NCI-H2081 (cell line): ENCODE measurements around the gene KRT2.

Source experiments
- DNase-seq, 2 experiments: peaks; one replicate each; lab custom pipeline; 2025; lab: John Stamatoyannopoulos, UW

Gene KRT2

DNA sequence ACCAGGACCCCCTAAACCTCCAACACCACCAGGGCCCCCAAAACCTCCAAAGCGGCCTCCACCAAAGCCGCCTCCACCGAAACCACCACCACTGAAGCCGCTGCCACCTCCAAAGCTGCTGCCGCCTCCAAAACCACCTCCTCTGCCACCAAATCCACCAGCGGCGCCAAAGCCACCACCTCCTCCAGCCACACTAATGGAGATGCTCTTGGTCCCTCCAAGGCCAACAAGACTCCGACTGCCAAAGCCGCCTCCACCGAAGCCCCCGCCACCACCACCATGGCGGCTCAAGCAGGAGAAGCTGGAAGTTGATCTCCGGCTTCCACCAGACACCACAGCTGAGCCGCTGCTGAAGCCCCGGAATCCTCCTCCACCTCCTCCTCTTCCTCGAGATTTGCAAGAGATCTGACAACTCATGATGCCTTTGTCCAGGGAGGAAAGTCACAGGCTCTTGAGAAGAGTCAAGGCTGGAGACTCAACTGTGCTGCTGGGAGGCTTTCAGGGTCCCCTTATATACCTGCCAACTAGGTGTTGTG is at the start of gene KRT2:
Gene KRT2 (minus strand): TSS at position 486 of the 536 bp plus-strand sequence. CDS start 69 bp downstream, at position 417.
- DNase-seq: no peak

DNA sequence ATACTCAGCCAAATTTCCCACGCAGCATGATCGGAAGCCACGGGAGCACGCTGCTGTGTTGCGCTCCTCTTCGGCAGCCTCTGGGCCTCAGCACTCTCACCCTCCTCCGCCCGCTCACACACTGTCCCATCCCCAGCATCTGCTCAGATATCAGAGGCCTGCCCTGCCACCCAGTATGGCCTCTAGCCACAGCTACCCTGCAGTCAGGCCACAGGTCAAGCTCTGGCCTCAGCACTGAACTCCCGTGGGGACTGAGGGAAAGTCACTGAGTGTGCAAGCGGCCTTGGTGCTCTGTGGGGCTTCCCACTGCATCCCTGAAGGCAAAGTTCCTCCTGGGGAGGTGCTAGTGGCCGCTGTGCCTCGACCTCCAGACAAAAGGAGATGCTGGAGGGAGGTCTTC is 49.3 kb upstream of the KRT2 start:
- DNase-seq: no peak

DNA sequence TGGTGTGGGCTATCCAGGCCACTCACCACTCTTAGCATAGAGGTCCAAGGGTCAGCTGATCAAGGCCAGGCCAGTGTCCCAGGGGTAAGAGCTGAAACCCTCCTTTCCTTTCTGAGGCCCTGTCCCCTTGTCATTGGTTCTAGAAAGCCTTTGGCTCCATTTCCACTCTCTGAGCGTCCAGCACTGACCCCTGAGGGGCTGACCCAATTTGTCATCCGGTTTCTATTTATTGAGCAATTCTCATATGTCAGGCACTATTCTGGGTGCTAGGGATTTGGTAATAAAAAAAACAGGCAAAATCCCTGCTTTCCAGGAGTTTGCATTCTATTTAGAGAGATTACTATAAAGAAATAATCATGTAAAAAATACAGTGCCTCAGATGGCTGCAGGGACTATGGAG is 47.9 kb upstream of the KRT2 start:
- DNase-seq: no peak

DNA sequence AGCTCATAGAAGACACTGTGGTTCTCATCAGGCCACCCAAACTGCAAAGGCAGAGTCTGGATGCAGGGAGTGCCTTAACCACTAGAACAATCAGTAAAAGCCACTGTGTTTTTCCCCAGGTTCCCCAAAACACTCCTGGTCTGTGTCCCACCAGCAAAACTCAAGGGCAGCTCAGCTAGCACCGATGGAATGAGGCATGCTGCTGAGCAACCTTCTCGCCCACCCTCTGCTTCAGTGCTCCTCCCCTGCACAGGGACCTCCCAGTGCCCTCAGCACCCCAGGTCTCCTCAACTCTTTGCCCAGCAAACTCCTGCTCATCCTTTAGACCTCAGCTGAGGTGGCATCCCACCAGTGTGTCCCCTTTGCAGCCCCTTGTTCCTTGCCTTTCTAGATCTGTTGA is 47.4 kb upstream of the KRT2 start:
- no peak for DNase-seq

DNA sequence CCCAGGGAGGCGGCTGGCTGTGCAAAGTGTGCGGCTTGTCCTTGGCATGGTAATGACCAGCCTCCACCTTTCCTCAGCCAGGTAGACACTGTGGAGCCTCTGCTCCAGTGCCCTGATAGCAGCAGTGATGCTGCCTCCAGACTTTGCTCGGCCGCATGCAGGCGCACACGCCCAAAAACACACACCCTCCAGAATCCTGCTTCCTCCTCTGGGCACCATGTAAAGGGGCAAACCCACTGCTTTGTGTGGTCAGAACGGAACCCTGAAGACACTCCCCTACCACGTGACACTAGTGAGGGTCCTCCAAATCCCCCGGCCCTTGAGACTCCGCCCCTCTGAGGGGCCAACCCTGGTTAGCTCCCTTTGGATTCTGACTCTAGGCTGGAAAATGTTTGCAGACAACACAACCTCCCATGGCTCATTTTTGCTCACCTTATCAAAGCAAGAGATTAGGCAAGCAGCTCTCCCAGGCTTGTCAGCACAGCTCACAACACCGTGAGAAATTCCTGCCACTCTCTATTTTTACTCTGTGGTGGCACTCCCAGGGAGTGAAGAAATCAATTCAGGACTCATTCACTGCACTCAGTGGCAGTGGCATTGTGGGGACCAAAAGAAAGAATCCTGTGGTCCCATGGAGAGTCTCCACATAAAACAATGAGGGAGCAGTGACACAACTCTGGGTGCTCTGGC is 46.8 kb upstream of the KRT2 start:
- no peak for DNase-seq

DNA sequence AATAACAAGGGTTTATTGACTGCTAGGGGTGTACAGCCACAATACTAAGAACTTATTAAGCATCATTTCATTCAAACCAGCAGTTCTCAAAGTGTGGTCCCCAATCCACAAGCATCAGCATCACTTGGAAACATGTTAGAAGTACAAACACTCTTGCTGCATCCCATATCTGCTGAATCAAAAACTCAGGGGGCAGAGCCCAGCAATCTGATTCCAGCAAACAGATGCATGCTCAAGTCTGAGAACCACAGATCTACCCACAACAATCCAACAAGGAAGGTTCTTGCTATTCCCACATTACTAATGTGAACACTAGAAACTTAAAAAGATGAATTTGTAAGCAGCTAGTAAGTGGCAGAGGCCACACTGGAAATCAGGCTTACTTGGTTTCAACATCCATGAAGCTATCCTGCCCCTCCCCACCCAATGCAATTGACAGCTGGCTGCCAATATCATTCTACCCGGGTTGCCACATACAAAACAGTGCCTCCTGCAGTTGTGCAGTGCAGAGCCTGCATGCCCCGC is 45.1 kb upstream of the KRT2 start:
- DNase-seq: no peak

DNA sequence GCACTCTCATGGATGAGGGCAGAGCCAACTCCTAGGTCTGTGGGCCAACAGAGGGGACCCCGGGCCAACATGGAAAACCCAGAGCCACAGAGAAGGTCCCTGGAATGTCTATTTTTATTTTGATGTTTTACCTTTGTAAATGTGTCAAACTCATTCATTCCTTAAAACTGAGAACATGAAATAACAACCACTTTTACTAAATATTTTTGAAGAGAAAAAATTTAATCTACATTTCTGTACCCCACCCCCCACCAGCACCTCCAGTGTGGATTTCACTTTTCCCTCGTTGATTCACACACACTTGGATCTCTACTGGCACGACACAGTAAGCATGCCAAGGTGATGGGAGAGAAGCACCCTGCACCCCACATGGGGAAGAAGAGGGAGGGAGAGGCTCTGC is 44.6 kb upstream of the KRT2 start:
- DNase-seq: no peak

DNA sequence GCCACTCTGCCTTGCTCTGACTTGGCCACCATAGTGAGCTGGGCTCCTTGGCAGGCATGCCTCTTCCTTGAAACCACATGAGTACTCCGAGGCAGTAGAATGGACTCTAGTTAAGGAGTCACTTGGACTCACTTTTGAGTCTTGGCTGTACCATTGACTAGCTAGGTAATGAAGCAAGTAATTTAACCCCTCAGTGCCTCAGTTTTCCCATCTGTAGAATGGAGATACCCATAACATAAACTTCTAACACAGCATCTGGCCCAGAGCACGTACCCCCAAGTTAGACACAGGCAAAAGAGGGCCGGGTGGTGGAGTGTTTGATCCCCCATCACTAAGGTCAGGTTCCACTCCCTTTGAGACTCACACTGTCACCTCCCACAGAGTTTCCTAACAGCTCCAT is 43.0 kb upstream of the KRT2 start:
- no peak for DNase-seq

DNA sequence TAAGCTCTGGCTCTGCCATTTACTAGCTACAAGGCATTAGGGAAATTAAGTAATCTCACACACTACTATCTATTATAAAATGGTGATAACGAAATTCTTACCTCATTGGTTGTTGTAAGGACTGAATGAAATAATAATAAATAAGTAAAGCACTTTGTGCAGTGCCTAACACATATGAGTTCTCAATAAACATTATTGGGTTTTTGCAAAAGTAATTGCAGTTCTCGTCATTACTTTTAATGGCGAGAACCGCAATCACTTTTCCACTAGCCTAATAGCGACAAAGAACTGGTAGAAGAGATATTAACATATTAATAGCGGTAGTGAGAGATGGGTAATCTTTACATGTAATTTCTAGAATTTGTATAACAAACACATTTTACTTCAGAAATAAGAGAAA is 42.1 kb upstream of the KRT2 start:
- DNase-seq: no peak

DNA sequence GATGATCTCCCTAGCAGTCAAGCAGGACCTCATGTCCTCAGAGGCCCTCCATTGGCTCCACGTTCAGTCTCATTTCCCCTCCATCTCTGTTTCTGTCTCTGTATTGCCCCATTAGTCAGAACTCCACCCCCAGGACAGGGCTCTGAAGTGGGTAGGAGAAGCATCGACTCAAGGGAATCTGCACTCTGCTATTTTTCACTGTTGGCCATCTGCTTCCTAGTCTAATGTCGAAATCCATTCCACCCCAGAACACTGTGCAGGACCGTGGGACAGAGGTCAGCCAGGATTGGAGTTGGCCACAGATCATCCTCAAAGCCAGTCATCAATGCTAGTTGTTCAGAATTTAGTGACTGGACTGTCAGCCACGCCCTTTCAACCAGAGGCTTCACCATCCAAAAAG is 41.2 kb upstream of the KRT2 start:
- DNase-seq: no peak

DNA sequence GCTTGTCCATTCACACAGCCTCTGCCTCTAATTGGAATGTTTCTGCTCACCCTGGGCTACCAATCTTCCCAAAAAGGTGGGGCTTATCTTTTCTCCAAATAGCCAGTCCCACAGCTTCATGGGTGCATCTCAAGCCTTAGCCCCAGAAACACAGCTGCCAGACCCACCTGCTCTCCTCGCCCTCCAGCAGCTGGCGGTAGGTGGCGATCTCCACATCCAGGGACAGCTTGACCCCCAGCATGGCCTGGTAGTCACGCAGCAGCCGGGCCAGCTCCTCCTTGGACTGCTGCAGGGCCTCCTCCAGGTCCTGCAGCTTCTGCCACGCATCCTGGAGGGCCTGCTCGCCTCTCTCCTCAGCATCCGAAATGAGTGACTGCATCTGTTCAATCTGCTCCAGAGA is 40.2 kb upstream of the KRT2 start:
- no peak for DNase-seq

DNA sequence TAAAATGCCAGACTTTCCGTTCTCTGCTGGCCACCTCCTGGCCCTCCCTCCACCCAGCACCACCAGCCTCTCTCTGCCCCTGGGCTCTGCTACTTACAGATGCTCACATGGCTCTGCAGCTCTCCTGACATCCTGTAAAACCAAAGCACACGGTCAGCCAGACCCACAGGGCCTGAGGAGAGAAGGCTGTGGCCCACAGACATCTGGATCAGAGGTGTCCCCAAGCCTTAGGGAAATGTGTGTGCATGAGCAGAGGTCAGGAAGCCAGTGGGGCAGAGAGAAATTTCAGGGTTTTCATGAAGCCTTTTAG is 39.8 kb upstream of the KRT2 start:
- no peak for DNase-seq

DNA sequence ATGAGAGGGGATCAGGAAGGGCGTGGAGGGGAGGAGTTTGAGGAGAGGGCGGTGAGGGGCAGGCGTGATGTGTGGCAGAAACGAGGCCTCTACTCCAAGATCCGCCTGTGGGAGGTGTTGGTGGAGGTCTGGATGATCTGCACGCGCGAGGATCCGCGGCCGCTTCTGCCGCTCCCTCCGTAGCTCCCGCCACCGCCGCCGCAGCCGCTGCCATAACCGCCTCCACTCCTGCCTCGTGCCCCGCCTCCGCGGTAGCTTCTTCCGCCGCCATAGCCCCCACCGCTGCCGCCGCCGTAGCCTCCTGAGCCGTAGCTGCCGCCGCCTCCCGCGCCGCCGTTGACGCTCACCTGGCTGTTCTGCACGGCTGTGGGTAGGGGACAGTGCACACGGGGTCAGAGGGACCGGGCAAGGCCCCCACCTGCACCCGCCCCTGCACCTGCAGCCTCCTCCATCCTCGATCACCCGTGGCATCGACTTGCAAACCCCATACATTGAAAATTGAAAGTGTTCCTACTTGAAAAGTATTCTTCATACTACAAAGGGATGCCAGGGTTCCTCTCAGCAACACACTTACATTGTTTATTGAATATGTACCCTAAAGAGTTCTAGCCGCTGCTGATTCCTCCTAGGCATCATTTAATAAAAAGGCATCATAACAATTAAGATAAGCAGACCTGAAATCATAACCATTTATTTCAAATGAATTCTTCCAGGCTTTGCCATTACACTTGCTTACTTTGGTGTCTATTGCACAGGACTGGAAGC is 39.2 kb upstream of the KRT2 start:
- DNase-seq: no peak

DNA sequence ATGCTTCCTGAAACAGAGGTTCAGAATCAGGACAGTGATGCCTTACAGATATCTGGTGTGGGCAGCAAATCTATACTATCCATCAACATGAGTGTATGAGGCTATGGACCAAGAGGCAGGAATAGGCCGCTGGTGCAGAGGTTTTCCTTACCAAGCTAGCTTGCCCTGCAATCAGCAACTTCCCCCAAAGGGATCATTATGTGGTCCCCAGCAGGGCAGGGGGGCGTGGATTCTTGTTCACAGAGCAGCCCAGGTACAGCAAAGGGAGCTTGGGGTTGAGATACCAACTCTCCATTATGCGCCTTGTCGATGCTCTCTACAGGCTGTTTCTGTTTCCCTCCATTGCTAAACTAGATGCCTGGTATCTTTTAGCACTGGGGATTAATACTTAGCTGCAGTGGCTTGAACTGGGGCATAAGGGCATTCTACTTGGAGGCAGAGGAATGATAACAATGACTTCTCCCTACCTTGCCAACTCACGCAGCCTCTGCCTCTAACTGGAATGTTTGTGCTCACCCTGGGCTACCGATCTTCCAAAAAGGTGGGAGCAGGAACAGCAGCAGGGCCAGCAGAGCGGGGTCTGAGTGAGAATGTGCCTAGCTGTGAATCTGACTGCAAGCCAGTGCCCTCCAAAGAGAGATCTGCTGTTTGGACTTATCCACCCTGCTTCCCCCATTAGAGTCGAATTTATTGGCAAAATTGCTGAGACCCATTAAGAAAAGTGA is 38.5 kb upstream of the KRT2 start:
- DNase-seq: no peak

DNA sequence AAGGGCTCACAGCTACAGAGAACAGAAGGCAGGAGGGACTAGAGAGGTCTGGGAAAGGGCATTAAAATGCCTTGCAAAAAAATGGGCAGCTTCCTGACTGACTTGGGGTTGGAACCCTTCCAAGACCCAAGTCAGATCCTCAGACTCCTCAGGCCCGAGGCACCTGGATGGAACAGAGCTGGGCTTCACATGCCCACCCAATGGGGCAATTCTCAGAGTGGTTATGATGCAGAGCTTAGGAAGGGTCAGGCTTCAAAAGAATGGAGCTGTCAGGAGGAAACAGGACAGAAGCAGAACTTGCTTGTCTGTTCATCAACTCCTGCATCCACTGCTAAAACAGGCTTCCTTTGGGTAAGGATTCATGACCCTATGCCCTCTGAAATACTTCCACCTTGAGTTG is 37.9 kb upstream of the KRT2 start:
- no peak for DNase-seq

DNA sequence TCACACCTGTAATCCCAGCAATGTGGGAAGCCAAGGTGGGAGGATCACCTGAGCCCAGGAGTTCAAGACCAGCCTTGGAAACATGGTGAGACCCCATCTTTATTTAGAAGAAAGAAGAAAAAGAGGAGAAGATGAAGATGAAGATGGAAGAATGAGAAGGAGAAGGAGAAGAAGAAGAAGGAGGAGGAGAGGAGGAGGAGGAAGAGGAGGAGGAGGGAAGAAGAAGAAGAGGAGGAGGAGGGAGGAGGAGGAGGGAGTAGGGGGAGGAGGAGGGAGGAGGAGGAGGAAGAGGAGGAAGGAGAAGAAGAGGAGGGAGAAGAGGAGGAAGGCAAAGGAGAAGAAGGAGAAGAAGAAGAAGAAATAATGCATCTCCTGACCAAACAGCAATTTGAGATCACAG is 37.2 kb upstream of the KRT2 start:
- no peak for DNase-seq

DNA sequence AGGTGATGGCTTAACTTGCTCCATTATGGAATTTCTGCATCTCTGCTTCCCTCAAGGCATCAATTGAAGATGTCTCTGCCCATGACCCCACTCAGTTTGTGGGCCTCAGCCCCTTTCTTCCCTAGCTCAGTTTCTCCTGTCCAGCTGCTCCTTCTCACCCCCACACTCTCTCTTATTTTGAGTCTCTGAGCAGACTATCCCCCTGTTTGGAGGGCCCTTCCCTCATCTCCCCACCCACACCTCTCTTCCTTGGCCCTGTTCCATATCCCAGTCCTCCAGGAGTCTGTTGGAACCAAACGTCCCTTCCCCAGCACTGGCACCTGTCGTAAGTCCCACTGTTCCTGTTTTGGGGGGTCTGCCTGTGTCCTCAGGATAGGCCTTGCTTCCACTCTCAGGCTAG is 36.5 kb upstream of the KRT2 start:
- no peak for DNase-seq

DNA sequence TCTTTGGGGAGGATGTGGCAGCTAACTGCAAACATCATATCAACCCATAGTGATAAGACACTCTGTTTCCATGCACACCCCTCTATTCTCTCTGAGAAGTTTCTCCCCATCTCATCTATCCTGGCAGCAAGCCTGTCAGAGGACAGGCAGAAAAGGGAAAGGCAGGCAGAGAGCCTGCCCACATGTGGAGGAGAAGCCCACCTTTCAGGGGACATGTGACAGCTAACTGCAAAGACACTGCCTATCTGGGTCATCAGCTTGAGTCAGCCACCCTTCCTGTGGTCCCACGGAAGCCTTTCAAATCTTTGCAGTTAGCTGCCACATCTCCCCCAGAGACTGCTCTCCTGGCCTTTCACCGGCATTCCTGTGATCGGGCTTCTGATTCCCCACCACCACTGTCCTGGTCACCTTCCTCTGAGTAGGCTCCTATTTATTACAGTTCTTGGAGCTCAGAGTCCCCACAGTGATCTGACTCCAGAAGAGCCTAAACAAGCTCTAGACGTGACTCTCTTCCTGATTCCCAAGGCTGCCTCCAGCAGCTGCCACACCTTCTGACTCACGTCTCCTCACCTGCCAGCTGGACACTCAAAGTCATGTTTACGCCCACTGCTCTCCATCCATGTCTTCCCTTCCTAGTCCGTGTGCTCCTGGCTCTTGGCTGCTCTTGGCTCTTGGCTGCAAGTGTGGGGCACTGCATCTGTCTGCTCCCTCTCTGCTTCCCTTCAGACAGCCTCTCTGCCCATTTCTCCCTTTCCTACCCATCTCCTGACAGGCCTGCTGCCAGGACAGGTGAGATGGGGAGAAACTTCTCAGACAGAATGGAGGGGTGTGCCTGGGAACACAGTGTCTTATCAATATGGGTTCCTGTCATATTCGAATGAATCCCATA is 35.7 kb upstream of the KRT2 start:
- DNase-seq: no peak

DNA sequence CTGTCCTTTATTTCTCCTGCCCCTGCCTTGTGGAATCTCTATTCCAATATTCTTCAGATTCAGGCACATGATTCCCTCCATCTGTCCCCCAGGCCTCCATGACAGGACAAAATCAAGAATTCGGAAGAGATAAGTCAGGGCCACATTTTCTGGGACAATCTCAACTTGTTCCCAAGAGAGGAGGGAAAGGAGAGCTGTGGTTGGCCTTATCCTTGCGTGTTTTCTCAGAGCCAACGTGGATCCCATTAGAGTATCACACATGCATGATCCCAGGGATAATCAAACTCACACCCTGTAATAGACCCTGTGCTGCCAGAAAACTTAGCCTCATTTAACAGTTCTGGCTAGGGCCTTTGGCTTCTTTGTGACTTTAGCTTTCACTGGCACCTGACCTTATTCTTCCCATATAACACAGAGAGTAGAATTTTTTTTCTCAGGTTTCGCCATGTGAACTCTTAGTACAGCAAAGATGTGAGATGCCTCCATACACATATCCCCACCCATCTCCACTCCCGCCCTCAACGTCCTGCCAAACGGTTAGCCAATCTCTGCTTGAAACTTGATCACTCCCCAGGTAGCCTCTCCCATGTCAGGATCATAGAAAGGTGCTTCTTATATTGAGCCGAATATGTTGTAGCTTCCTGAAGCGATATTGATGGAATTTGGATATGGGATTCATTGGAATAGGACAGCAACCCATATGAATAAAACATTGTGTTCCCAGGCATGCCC is 34.9 kb upstream of the KRT2 start:
- no peak for DNase-seq

DNA sequence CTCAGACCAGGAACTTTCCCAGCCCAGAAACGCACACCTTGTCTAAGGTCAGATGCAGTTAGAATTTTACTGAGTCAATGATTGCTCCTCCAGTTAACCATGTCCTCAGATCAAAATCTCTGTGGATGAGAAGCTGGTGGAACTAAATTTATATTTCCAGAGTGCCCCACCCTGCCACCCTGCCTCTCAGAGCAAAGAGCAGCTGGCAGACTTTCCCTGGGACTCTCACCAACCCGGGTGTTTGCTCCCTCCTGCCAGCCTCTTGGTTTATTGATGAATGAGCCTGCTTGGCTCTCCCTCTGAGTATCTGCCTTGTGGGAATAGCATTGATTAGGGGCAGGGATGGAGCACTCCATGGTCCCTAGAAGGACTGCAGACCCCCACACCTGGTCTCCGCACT is 34.1 kb upstream of the KRT2 start:
- no peak for DNase-seq

DNA sequence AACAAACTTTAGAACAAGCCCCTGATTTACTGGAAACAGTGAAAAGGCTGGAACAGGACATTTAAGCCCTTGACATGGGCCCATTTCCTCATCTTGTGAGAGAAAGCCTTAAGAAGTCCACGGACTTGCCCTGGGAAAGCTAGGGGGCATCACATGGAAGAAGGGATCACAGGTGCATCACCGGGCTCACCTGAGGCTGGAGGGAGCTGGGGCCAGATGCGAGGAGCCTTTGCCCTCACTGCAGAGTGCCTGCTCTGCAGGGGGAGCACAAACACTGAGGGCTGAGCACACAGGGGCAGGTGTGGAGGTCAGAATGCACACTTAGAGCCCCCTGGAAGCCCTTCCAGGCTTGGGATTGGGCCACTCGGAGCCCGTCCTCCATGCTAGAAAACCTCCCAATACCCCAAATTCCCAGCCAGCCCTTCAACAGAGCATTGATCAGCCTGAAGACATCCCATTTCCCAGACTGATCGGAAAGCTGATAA is 33.4 kb upstream of the KRT2 start:
- no peak for DNase-seq
